ENCODE data around the gene MOB3B. TPM values are rescaled to one million over a fixed set of nuclear protein-coding genes. Genes with fewer than 3 reads are reported as not detected.

MOB3B gene
- total RNA-seq, 1 donor from 2014 or later, result 0.26 TPM

GRCh38 chr9:27391040-27391895 lies 138.3 kb downstream of the MOB3B start:
- Mint-ChIP-seq H3K4me1 (ENCODE audit: low read depth) (no peaks in the 10 kb centered on the region), H3K36me3 (ENCODE audit: low read depth) (no peaks in the 10 kb centered on the region), H3K27ac (no peak overlapping the region), H3K27me3 (ENCODE audit: insufficient read depth) (peaks cover 15% of the 10 kb centered on the region), H3K4me3 (no peak overlapping the region), H3K9me3 (no peaks in the 10 kb centered on the region)
- intact Hi-C loops (cut with micrococcal nuclease), result no loop called here
- no peak for DNase-seq (ENCODE audit: low spot score)

- H3K9me3 Mint-ChIP-seq, result no peaks in the 10 kb centered on the region
- intact Hi-C loops (cut with micrococcal nuclease), result no loop called here
These were observed 141.5 kb downstream of the MOB3B start for GRCh38 chr9:27388150-27388549.

GRCh38 chr9:27387722-27388121 lies 141.9 kb downstream of the MOB3B start:
- Mint-ChIP-seq H3K36me3 (ENCODE audit: low read depth) (no peaks in the 10 kb centered on the region), H3K27ac (no peak overlapping the region), H3K4me1 (ENCODE audit: low read depth) (no peaks in the 10 kb centered on the region), H3K4me3 (no peak overlapping the region), H3K27me3 (ENCODE audit: insufficient read depth) (peaks cover 14% of the 10 kb centered on the region), H3K9me3 (no peaks in the 10 kb centered on the region)
- DNase-seq (ENCODE audit: low spot score), result no peak
- intact Hi-C loops (cut with micrococcal nuclease), result no loop called here

More at GRCh38 chr9:27388150-27388549, 141.5 kb downstream of the MOB3B start:
- H3K36me3 Mint-ChIP-seq (ENCODE audit: low read depth), result no peaks in the 10 kb centered on the region
- H3K27ac Mint-ChIP-seq, result no peak overlapping the region
- no peak for DNase-seq (ENCODE audit: low spot score)
- peaks cover 14% of the 10 kb centered on the region for H3K27me3 Mint-ChIP-seq (ENCODE audit: insufficient read depth)
- H3K4me1 Mint-ChIP-seq (ENCODE audit: low read depth), result no peaks in the 10 kb centered on the region
- H3K4me3 Mint-ChIP-seq, result no peak overlapping the region

GRCh38 chr9:27386571-27387091 lies 143.0 kb downstream of the MOB3B start:
- no peak overlapping the region for H3K4me3 Mint-ChIP-seq
- peaks cover 19% of the 10 kb centered on the region for H3K27me3 Mint-ChIP-seq (ENCODE audit: insufficient read depth)
- H3K27ac Mint-ChIP-seq, result no peak overlapping the region
- H3K36me3 Mint-ChIP-seq (ENCODE audit: low read depth), result no peaks in the 10 kb centered on the region
- H3K4me1 Mint-ChIP-seq (ENCODE audit: low read depth), result no peaks in the 10 kb centered on the region
- no peak for DNase-seq (ENCODE audit: low spot score)
- intact Hi-C loops (cut with micrococcal nuclease), result no loop called here
- H3K9me3 Mint-ChIP-seq, result no peaks in the 10 kb centered on the region

- no peak for DNase-seq (ENCODE audit: low spot score)
- Mint-ChIP-seq H3K36me3 (ENCODE audit: low read depth) (no peaks in the 10 kb centered on the region), H3K9me3 (no peaks in the 10 kb centered on the region), H3K27me3 (ENCODE audit: insufficient read depth) (peaks cover 19% of the 10 kb centered on the region), H3K4me1 (ENCODE audit: low read depth) (peaks cover 4% of the 10 kb centered on the region), H3K4me3 (no peak overlapping the region), H3K27ac (no peak overlapping the region)
- intact Hi-C loops (cut with micrococcal nuclease), result no loop called here
These were observed 143.8 kb downstream of the MOB3B start for GRCh38 chr9:27385606-27386322.

DNA sequence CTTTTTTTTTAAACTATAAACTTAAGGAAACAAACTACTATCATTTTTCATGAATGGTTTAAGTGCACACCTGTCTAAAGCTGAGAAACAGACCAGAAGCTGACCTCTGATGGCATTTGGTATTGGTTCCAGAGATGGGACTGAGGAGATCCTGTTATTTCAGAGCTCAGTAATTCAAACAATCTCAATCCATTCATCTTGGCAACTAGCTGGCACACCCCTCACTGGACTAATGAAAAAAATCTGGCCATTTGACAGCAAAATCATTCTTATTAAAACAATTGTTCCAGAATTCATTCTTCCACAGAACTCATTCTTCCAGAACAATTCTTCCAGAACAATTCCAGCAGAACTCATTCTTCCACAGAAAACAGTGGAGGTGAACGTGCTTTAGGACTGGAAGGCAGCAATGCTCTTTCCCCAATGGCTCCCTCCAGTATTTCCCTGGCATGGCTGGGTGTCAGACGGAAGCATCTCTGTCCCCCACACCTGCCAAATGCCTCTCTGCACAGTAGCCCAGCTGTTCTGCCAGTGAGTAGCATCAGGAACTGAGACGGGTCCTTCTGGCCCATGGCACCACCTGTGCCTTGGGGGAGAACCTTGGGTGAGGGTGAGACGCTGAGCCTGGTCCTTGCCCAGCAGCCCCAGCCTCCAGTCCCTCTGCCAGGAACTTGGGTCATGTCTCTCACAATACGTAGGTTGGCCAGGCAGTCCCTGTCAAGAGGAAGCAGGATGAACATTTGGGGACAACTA lies 145.2 kb downstream of the MOB3B start:
- peaks cover 13% of the 10 kb centered on the region for H3K4me1 Mint-ChIP-seq (ENCODE audit: low read depth)
- H3K27ac Mint-ChIP-seq, result no peak overlapping the region
- peaks cover 18% of the 10 kb centered on the region for H3K27me3 Mint-ChIP-seq (ENCODE audit: insufficient read depth)
- H3K9me3 Mint-ChIP-seq, result no peaks in the 10 kb centered on the region
- intact Hi-C loops (cut with micrococcal nuclease), result no loop called here
- no peaks in the 10 kb centered on the region for H3K36me3 Mint-ChIP-seq (ENCODE audit: low read depth)
- DNase-seq (ENCODE audit: low spot score), result no peak
- H3K4me3 Mint-ChIP-seq, result no peak overlapping the region

GRCh38 chr9:27383524-27383923 lies 146.1 kb downstream of the MOB3B start:
- peaks cover 13% of the 10 kb centered on the region for H3K27me3 Mint-ChIP-seq (ENCODE audit: insufficient read depth)
- no peak overlapping the region for H3K4me3 Mint-ChIP-seq

DNA sequence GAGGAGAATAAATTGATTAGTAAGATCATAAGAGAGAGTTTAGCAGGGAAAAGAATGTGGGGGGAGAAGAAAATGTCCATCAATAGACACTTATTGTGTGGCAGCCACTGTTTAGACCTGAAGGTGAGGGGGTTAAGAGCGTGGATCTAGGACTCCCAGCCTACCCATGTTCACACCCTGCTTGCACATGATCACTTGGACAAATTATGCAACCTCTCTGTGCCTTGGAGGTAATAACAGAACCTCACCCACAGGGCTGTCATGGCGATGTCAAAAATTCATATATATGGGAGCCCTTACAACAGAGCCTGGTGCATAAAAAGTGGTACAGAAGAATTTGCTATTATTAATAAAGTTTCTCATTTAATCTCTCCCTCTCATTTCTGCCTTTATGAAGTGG lies 146.6 kb downstream of the MOB3B start:
- no peaks in the 10 kb centered on the region for H3K9me3 Mint-ChIP-seq
- H3K36me3 Mint-ChIP-seq (ENCODE audit: low read depth), result no peaks in the 10 kb centered on the region
- intact Hi-C loops (cut with micrococcal nuclease), result no loop called here
- peaks cover 27% of the 10 kb centered on the region for H3K4me1 Mint-ChIP-seq (ENCODE audit: low read depth)
- no peak for DNase-seq (ENCODE audit: low spot score)
- peaks cover 19% of the 10 kb centered on the region for H3K27me3 Mint-ChIP-seq (ENCODE audit: insufficient read depth)
- no peak overlapping the region for H3K4me3 Mint-ChIP-seq
- H3K27ac Mint-ChIP-seq, result no peak overlapping the region

More at GRCh38 chr9:27383524-27383923, 146.1 kb downstream of the MOB3B start:
- intact Hi-C loops (cut with micrococcal nuclease), result no loop called here
- no peaks in the 10 kb centered on the region for H3K9me3 Mint-ChIP-seq
- no peaks in the 10 kb centered on the region for H3K36me3 Mint-ChIP-seq (ENCODE audit: low read depth)
- DNase-seq (ENCODE audit: low spot score), result no peak
- H3K4me1 Mint-ChIP-seq (ENCODE audit: low read depth), result peaks cover 22% of the 10 kb centered on the region
- no peak overlapping the region for H3K27ac Mint-ChIP-seq

- no peak for DNase-seq (ENCODE audit: low spot score)
- Mint-ChIP-seq H3K27ac (no peak overlapping the region), H3K36me3 (ENCODE audit: low read depth) (no peaks in the 10 kb centered on the region), H3K4me1 (ENCODE audit: low read depth) (peaks cover 31% of the 10 kb centered on the region), H3K9me3 (no peaks in the 10 kb centered on the region), H3K4me3 (no peak overlapping the region), H3K27me3 (ENCODE audit: insufficient read depth) (peaks cover 18% of the 10 kb centered on the region)
- intact Hi-C loops (cut with micrococcal nuclease), result no loop called here
These were observed 147.3 kb downstream of the MOB3B start for GRCh38 chr9:27382308-27382707.

DNA sequence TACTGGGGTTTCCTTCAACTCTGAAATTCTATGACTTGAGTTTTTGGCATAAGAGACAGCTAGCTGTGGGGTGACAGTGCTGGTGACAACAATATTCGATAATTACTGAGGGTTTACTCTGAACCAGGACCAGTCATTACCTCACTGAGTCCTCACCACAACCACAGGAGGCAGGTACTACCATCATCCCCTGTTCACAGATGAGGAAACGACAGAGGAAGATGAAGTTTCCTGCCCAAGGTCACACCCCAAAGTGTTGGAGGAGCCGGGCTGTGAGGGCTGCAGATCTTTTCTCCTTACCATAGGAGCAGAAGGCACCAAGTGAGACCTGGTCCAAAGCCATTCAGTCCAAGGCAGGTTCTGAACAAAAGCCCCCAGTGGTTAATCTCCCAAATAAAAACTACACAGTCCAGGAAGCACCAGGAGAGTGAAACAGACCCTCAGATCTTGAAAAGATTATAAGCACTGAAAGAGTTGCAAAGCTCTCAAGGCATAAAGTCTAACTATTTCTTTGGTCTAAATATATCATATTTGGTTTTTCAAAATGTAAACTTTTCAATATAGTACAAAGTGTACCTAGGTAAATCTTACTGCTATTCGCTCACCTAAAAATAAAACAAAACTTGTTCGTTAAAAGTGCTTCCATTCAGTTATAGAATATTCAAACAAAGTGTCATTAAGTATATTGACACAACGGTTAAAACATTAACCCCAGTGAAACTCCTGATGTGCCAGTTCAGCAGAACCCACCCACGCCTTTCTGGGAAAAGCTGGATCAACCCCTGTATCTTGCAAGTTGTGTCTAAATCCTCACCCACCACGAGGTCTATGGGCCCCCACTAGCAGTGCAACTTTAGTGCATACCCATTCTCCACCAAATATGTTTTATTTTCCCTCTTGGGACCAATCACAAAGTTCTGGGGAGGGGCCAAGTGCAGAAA lies 150.0 kb downstream of the MOB3B start:
- peaks cover 31% of the 10 kb centered on the region for H3K4me1 Mint-ChIP-seq (ENCODE audit: low read depth)
- H3K9me3 Mint-ChIP-seq, result no peaks in the 10 kb centered on the region
- intact Hi-C loops (cut with micrococcal nuclease), result loop anchor here (1.0 to 2.0 kb wide), 2 partner anchors 13 to 47 kb away; no protein-coding TSS in a partner anchor
- H3K4me3 Mint-ChIP-seq, result no peak overlapping the region
- DNase-seq (ENCODE audit: low spot score), result peak; percentile 29
- no peaks in the 10 kb centered on the region for H3K36me3 Mint-ChIP-seq (ENCODE audit: low read depth)
- no peak overlapping the region for H3K27ac Mint-ChIP-seq
- peaks cover 22% of the 10 kb centered on the region for H3K27me3 Mint-ChIP-seq (ENCODE audit: insufficient read depth)

- intact Hi-C loops (cut with micrococcal nuclease), result loop anchor here (2.0 kb wide), 1 partner anchor 45 kb away; no protein-coding TSS in a partner anchor
- H3K27ac Mint-ChIP-seq, result no peak overlapping the region
- H3K9me3 Mint-ChIP-seq, result no peaks in the 10 kb centered on the region
- H3K27me3 Mint-ChIP-seq (ENCODE audit: insufficient read depth), result peaks cover 21% of the 10 kb centered on the region
- no peak for DNase-seq (ENCODE audit: low spot score)
- H3K4me1 Mint-ChIP-seq (ENCODE audit: low read depth), result peaks cover 31% of the 10 kb centered on the region
- no peaks in the 10 kb centered on the region for H3K36me3 Mint-ChIP-seq (ENCODE audit: low read depth)
- no peak overlapping the region for H3K4me3 Mint-ChIP-seq
These were observed 151.7 kb downstream of the MOB3B start for GRCh38 chr9:27377811-27378456.

Data from activated T-helper 1 cell treated with anti-CD3 and anti-CD28 coated beads, Interleukin-12 subunit alpha, Interleukin-12 subunit beta, Interleukin-2, Interleukin-4 antibody, amounts not matched to agents 30 ng/mL and 10 ng/mL and 1 ng/mL, durations not matched to agents 14 hours and 24 hours and 36 hours (primary cell).